KMS-11 (cell line): ENCODE measurements around the gene EXOC4.

Experiments used
- H2AFZ ChIP-seq: fragments of 200-600 bp; sonication (generic); 2 replicates; pipeline ENCODE4 v1.6.1; 2016; ENCODE audit warnings: antibody characterized with exemption, mixed run types, low read depth
- H3K27ac ChIP-seq: fragments of 200-600 bp; sonication (generic); 2 replicates; pipeline ENCODE4 v1.6.1; 2016; ENCODE audit warnings: mild to moderate bottlenecking, mixed run types
- H3K27me3 ChIP-seq: fragments of 200-600 bp; sonication (generic); 2 replicates; pipeline ENCODE4 v1.6.1; 2017; ENCODE audit warnings: mild to moderate bottlenecking, low read depth, mixed run types, moderate library complexity; ENCODE audit not compliant: insufficient read depth
- H3K36me3 ChIP-seq: fragments of 200-600 bp; sonication (generic); 2 replicates; pipeline ENCODE4 v1.6.1; 2017; ENCODE audit warnings: mild to moderate bottlenecking, mixed run types; ENCODE audit not compliant: insufficient read depth
- H3K4me1 ChIP-seq: fragments of 200-600 bp; sonication (generic); 2 replicates; pipeline ENCODE4 v1.6.1; 2016; ENCODE audit warnings: mild to moderate bottlenecking, low read depth, mixed run types; ENCODE audit not compliant: poor library complexity, severe bottlenecking
- H3K4me2 ChIP-seq: fragments of 200-600 bp; sonication (generic); 2 replicates; pipeline ENCODE4 v1.7.0; 2016; ENCODE audit warnings: mild to moderate bottlenecking, mixed run types
- H3K4me3 ChIP-seq: fragments of 200-600 bp; sonication (generic); IDR thresholded peaks from 2 replicates; pipeline ENCODE4 v1.6.1; 2017; ENCODE audit warnings: low read depth, low read length, mixed read lengths; ENCODE audit not compliant: insufficient read depth
- H3K79me2 ChIP-seq: fragments of 200-600 bp; sonication (generic); 2 replicates; pipeline ENCODE4 v1.6.1; 2016; ENCODE audit warnings: low read depth, mixed run types; ENCODE audit not compliant: insufficient read depth
- H3K9ac ChIP-seq: fragments of 200-600 bp; sonication (generic); 2 replicates; pipeline ENCODE4 v1.6.1; 2016; ENCODE audit warnings: mild to moderate bottlenecking, mixed run types
- H4K20me1 ChIP-seq: fragments of 200-600 bp; sonication (generic); 2 replicates; pipeline ENCODE4 v1.6.1; 2016; ENCODE audit warnings: mild to moderate bottlenecking, mixed run types; ENCODE audit not compliant: insufficient read depth
- TF ChIP-seq, protein P1 (sequence below): fragments of 200-600 bp; sonication (generic); conservative IDR thresholded peaks from 2 replicates; pipeline ENCODE4 v1.6.1; 2017; ENCODE audit warnings: low read depth, mild to moderate bottlenecking, antibody characterized with exemption, low read length, moderate library complexity, mixed read lengths

The EXOC4 gene

GRCh38 chr7:133754708-133755107 lies 501.8 kb downstream of the EXOC4 start:
- H3K36me3 ChIP-seq = no peaks in the 10 kb centered on the region
- no peaks in the 10 kb centered on the region for H3K4me1 ChIP-seq
- no peak overlapping the region for H3K9ac ChIP-seq
- no peak overlapping the region for H3K27ac ChIP-seq
- no peak overlapping the region for H2AFZ ChIP-seq
- no peaks in the 10 kb centered on the region for H4K20me1 ChIP-seq
- H3K79me2 ChIP-seq = no peaks in the 10 kb centered on the region
- no peaks in the 10 kb centered on the region for H3K27me3 ChIP-seq
- TF ChIP-seq, protein P1, sequence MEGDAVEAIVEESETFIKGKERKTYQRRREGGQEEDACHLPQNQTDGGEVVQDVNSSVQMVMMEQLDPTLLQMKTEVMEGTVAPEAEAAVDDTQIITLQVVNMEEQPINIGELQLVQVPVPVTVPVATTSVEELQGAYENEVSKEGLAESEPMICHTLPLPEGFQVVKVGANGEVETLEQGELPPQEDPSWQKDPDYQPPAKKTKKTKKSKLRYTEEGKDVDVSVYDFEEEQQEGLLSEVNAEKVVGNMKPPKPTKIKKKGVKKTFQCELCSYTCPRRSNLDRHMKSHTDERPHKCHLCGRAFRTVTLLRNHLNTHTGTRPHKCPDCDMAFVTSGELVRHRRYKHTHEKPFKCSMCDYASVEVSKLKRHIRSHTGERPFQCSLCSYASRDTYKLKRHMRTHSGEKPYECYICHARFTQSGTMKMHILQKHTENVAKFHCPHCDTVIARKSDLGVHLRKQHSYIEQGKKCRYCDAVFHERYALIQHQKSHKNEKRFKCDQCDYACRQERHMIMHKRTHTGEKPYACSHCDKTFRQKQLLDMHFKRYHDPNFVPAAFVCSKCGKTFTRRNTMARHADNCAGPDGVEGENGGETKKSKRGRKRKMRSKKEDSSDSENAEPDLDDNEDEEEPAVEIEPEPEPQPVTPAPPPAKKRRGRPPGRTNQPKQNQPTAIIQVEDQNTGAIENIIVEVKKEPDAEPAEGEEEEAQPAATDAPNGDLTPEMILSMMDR = no peak
- H3K4me2 ChIP-seq = no peak overlapping the region
- H3K4me3 ChIP-seq = no peak overlapping the region

GRCh38 chr7:133755901-133756300 lies 503.0 kb downstream of the EXOC4 start:
- Histone ChIP-seq H3K27ac (no peak overlapping the region), H3K4me3 (no peak overlapping the region), H3K4me2 (no peak overlapping the region), H4K20me1 (no peaks in the 10 kb centered on the region), H2AFZ (no peak overlapping the region), H3K4me1 (no peaks in the 10 kb centered on the region), H3K27me3 (no peaks in the 10 kb centered on the region), H3K79me2 (no peaks in the 10 kb centered on the region), H3K9ac (no peak overlapping the region), H3K36me3 (no peaks in the 10 kb centered on the region)
- TF ChIP-seq, protein P1 = no peak

DNA sequence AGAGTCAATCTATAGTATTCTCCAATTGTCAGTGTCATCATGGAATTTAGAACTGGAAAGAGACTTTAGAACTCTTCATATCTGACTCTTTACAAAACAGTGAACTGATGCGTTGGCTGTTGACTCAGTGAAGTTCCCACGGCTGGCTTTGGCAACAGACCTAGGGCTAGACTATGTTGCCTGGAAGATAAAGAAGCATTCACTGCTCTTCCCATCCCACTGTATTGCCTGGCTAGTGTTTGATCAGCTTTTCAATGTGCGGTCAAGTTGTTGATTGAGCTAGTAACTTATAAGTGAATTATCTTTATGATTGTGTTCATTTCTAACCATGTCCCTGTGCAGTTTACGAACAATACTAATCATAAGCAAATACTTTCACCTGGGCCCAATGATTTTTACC lies 508.6 kb downstream of the EXOC4 start:
- Histone ChIP-seq H3K36me3 (no peaks in the 10 kb centered on the region), H4K20me1 (no peaks in the 10 kb centered on the region), H3K4me1 (no peaks in the 10 kb centered on the region), H3K4me2 (no peak overlapping the region), H3K4me3 (no peak overlapping the region), H3K9ac (no peak overlapping the region), H3K27me3 (no peaks in the 10 kb centered on the region), H3K27ac (no peak overlapping the region), H2AFZ (no peak overlapping the region), H3K79me2 (no peaks in the 10 kb centered on the region)
- TF ChIP-seq, protein P1 = no peak

GRCh38 chr7:133763076-133763640 lies 510.3 kb downstream of the EXOC4 start:
- no peak overlapping the region for H3K4me2 ChIP-seq
- H3K27ac ChIP-seq = no peak overlapping the region
- H3K27me3 ChIP-seq = no peaks in the 10 kb centered on the region
- H4K20me1 ChIP-seq = no peaks in the 10 kb centered on the region
- TF ChIP-seq, protein P1 = no peak
- H3K79me2 ChIP-seq = no peaks in the 10 kb centered on the region
- H2AFZ ChIP-seq = no peak overlapping the region
- H3K4me3 ChIP-seq = no peak overlapping the region
- H3K36me3 ChIP-seq = no peaks in the 10 kb centered on the region
- H3K4me1 ChIP-seq = no peaks in the 10 kb centered on the region
- H3K9ac ChIP-seq = no peak overlapping the region
